Measurements from ENCODE around the gene MRPL37. TPM values are rescaled to one million over a fixed set of nuclear protein-coding genes. Genes with fewer than 3 reads are reported as not detected.

MRPL37 gene
- polyA plus RNA-seq, 1 of the 3 experiments (the other 2 are of a cell fraction): 11.3 TPM

- H2AFZ ChIP-seq (ENCODE audit: low read depth): no peak overlapping the region
- H3K27ac ChIP-seq (ENCODE audit: low read depth in 2 of 2, low read length in 1 of 2): no peak overlapping the region
- POLR2A ChIA-PET: no interaction called here
- H3K27me3 ChIP-seq (ENCODE audit: insufficient read depth): no peaks in the 10 kb centered on the region
- no peaks in the 10 kb centered on the region for H3K9me2 ChIP-seq
- CTCF ChIA-PET: interaction anchor here (1.0 kb wide), 1 partner anchor 17 kb away, joined by 3 read pairs; no protein-coding TSS in a partner anchor
- H3K4me3 ChIP-seq (ENCODE audit: low read depth in 2 of 2, low read length in 1 of 2): no peak overlapping the region
- TF ChIP-seq ELF1 (IDR thresholded peaks at IDR 0.05): no peak
- no peak for TF ChIP-seq TEAD4 (IDR thresholded peaks at IDR 0.05; ENCODE audit: borderline replicate concordance, insufficient read depth)
- no peak for TF ChIP-seq PBX3 (IDR thresholded peaks at IDR 0.05)
- TF ChIP-seq, protein P1, sequence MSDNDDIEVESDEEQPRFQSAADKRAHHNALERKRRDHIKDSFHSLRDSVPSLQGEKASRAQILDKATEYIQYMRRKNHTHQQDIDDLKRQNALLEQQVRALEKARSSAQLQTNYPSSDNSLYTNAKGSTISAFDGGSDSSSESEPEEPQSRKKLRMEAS (IDR thresholded peaks at IDR 0.05; ENCODE audit: low read depth): no peak
- TF ChIP-seq YY1 (IDR thresholded peaks at IDR 0.05; ENCODE audit: low read depth): no peak
- no peaks in the 10 kb centered on the region for H4K20me1 ChIP-seq (ENCODE audit: insufficient read depth)
- no peak for DNase-seq
- no peaks in the 10 kb centered on the region for H3K9me3 ChIP-seq
- no peaks in the 10 kb centered on the region for H3K79me2 ChIP-seq (ENCODE audit: insufficient read depth)
- H3K4me2 ChIP-seq: no peak overlapping the region
- H3F3A ChIP-seq (replicated peaks; ENCODE audit: insufficient read depth): no peaks in the 10 kb centered on the region
- WGBS (ENCODE audit: low lambda C conversion rate): 90% methylated on average over 3 of the region's 3 CpGs
- H3K4me1 ChIP-seq (ENCODE audit: control insufficient read depth in 1 of 2, insufficient read depth in 2 of 2, low read depth in 1 of 2, low read length in 1 of 2): no peaks in the 10 kb centered on the region; a peak in 1 of 4 replicates
- H3K9ac ChIP-seq: no peak overlapping the region
- no peaks in the 10 kb centered on the region for H3K36me3 ChIP-seq (replicated peaks in 1 of 2; ENCODE audit: control insufficient read depth in 1 of 2, insufficient read depth in 2 of 2, low read length in 1 of 2)
Observed at GRCh38 chr1:54186056-54186455, 13.9 kb upstream of the MRPL37 start.

DNA sequence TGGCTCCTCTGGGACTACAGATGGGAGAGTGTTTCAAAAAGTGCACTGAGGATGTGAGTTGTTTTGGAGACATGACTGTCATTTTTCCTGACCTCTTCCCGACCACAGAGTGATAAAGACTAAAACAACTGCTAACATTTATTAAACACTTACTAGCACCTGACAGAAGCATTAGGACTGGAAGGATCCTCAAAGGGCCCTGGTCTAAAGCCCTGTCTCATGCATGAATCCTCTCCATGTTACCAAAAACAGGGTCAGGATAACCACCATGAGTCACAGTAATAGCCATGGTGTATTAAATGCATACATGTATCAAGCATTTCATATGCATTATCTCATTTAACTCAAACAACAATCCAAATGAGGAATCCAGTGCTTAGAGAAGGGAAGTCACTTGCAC is 11.7 kb upstream of the MRPL37 start:
- no peaks in the 10 kb centered on the region for H3K9me3 ChIP-seq
- no peaks in the 10 kb centered on the region for H3F3A ChIP-seq (replicated peaks; ENCODE audit: insufficient read depth)
- H3K27me3 ChIP-seq (ENCODE audit: insufficient read depth): no peaks in the 10 kb centered on the region
- no peak overlapping the region for H3K4me3 ChIP-seq (ENCODE audit: low read depth in 2 of 2, low read length in 1 of 2)
- no peak overlapping the region for H2AFZ ChIP-seq (ENCODE audit: low read depth)
- ChIA-PET CTCF (no interaction called here), POLR2A (no interaction called here)
- H3K79me2 ChIP-seq (ENCODE audit: insufficient read depth): no peaks in the 10 kb centered on the region
- H3K4me1 ChIP-seq (ENCODE audit: control insufficient read depth in 1 of 2, insufficient read depth in 2 of 2, low read depth in 1 of 2, low read length in 1 of 2): no peaks in the 10 kb centered on the region
- no peaks in the 10 kb centered on the region for H4K20me1 ChIP-seq (ENCODE audit: insufficient read depth)
- no peak for TF ChIP-seq CHD2 (IDR thresholded peaks at IDR 0.05; ENCODE audit: low read length, partially characterized antibody)
- no peak for TF ChIP-seq RXRA (IDR thresholded peaks at IDR 0.05; ENCODE audit: borderline replicate concordance, low read depth)
- H3K9me2 ChIP-seq: no peaks in the 10 kb centered on the region
- no peak overlapping the region for H3K27ac ChIP-seq (ENCODE audit: low read depth in 2 of 2, low read length in 1 of 2)
- 94% methylated on average over 1 of the region's 1 CpG for WGBS (ENCODE audit: low lambda C conversion rate)
- H3K36me3 ChIP-seq (replicated peaks in 1 of 2; ENCODE audit: control insufficient read depth in 1 of 2, insufficient read depth in 2 of 2, low read length in 1 of 2): no peaks in the 10 kb centered on the region
- DNase-seq: no peak
- H3K4me2 ChIP-seq: no peak overlapping the region
- H3K9ac ChIP-seq: no peak overlapping the region

- no peaks in the 10 kb centered on the region for H3K4me1 ChIP-seq (ENCODE audit: control insufficient read depth in 1 of 2, insufficient read depth in 2 of 2, low read depth in 1 of 2, low read length in 1 of 2)
- no peaks in the 10 kb centered on the region for H3F3A ChIP-seq (replicated peaks; ENCODE audit: insufficient read depth)
- H3K9me2 ChIP-seq: no peaks in the 10 kb centered on the region
- H3K36me3 ChIP-seq (replicated peaks in 1 of 2; ENCODE audit: control insufficient read depth in 1 of 2, insufficient read depth in 2 of 2, low read length in 1 of 2): no peaks in the 10 kb centered on the region
- no peaks in the 10 kb centered on the region for H3K79me2 ChIP-seq (ENCODE audit: insufficient read depth)
- no peaks in the 10 kb centered on the region for H3K27me3 ChIP-seq (ENCODE audit: insufficient read depth)
- no peak overlapping the region for H3K27ac ChIP-seq (ENCODE audit: low read depth in 2 of 2, low read length in 1 of 2)
- ChIA-PET CTCF (interaction anchor here (1.2 to 1.5 kb wide), 2 partner anchors 9 to 71 kb away, joined by 3 to 4 read pairs; no protein-coding TSS in a partner anchor), POLR2A (no interaction called here)
- no peak for DNase-seq
- no peaks in the 10 kb centered on the region for H3K9me3 ChIP-seq
- 88% methylated on average over 9 of the region's 9 CpGs for WGBS (ENCODE audit: low lambda C conversion rate)
- no peak overlapping the region for H2AFZ ChIP-seq (ENCODE audit: low read depth)
- no peak overlapping the region for H3K9ac ChIP-seq
- no peak overlapping the region for H3K4me3 ChIP-seq (ENCODE audit: low read depth in 2 of 2, low read length in 1 of 2)
- H4K20me1 ChIP-seq (ENCODE audit: insufficient read depth): no peaks in the 10 kb centered on the region
- no peak overlapping the region for H3K4me2 ChIP-seq
- TF ChIP-seq JUND (IDR thresholded peaks at IDR 0.05) (no peak), PBX3 (IDR thresholded peaks at IDR 0.05) (no peak), REST (IDR thresholded peaks at IDR 0.05; ENCODE audit: low read depth, low read length) (no peak), CTCF (IDR thresholded peaks at IDR 0.05) (no peak)
- TF ChIP-seq, protein P2, sequence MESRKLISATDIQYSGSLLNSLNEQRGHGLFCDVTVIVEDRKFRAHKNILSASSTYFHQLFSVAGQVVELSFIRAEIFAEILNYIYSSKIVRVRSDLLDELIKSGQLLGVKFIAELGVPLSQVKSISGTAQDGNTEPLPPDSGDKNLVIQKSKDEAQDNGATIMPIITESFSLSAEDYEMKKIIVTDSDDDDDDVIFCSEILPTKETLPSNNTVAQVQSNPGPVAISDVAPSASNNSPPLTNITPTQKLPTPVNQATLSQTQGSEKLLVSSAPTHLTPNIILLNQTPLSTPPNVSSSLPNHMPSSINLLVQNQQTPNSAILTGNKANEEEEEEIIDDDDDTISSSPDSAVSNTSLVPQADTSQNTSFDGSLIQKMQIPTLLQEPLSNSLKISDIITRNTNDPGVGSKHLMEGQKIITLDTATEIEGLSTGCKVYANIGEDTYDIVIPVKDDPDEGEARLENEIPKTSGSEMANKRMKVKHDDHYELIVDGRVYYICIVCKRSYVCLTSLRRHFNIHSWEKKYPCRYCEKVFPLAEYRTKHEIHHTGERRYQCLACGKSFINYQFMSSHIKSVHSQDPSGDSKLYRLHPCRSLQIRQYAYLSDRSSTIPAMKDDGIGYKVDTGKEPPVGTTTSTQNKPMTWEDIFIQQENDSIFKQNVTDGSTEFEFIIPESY (IDR thresholded peaks at IDR 0.05; ENCODE audit: borderline replicate concordance, low read depth): no peak
Observed at GRCh38 chr1:54190526-54190925, 9.4 kb upstream of the MRPL37 start.

Measured in SK-N-SH (cell line).